Measurements from ENCODE around the gene ZDHHC6. TPM values are rescaled to one million over a fixed set of nuclear protein-coding genes. Genes with fewer than 3 reads are reported as not detected.

Gene ZDHHC6
- total and polyA plus RNA-seq, 2 of the 8 experiments (the other 6 are each of a cell fraction or from before 2014, with no cell fraction given) = 13.6 to 27.4 TPM

DNA sequence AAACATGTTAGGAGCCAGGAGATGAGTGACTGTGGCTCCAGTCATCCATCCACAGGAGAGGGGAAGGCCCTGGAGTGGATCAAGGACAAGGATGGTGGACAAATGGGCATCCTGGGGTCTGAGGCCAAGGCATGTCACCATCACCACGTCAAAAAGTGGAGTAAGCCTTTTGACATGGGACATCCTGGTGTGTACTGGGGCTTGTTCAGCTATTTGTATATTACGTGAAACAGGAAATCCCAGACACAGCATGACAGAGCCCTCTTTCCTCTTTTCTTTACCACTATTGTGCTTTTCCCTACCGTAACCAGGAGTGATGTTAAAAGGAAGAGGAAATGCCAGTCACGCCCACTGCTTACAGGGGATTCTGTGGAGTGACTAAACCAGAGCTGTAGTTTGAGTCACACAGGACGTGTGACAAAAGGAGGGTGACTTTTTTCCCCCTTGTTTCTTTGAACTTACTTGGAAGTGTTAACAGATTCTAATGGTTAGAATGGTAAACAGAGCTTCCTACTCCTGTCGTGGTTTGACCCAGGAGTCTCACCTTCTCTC is 57.4 kb downstream of the ZDHHC6 start:
- ChIA-PET POLR2A (ENCODE audit: partially characterized antibody) (no interaction called here), CTCF (ENCODE audit: partially characterized antibody) (interaction anchor here (1.1 kb wide), 2 partner anchors 10 to 67 kb away, joined by 3 read pairs; no protein-coding TSS in a partner anchor)
- Histone ChIP-seq H3K79me1 (ENCODE audit: low read depth, low read length) (no peaks in the 10 kb centered on the region), H3K4me3 (ENCODE audit: extremely low read depth in 1 of 4, insufficient read depth in 2 of 4, low read depth in 3 of 4, low read length in 4 of 4) (no peak overlapping the region), H3K56ac (replicated peaks; ENCODE audit: insufficient read length, low read depth, low read length) (no peak overlapping the region), H3K4ac (replicated peaks; ENCODE audit: insufficient read length, low read depth, low read length) (no peak overlapping the region), H4K91ac (replicated peaks; ENCODE audit: insufficient read length, low read length) (no peak overlapping the region), H3K14ac (ENCODE audit: insufficient read length) (no peak overlapping the region), H2AK5ac (ENCODE audit: low read depth, low read length) (peak overlapping the region; percentile 28; the same call in 1 of the 2 replicates), H3K36me3 (ENCODE audit: control insufficient read depth in 2 of 4, insufficient read depth in 4 of 4, low read length in 3 of 4) (no peaks in the 10 kb centered on the region), H3K4me1 (replicated peaks in 1 of 4; ENCODE audit: control insufficient read depth in 3 of 4, insufficient read depth in 4 of 4, low read length in 3 of 4) (no peaks in the 10 kb centered on the region), H4K20me1 (replicated peaks in 1 of 2; ENCODE audit: control insufficient read depth in 1 of 2, insufficient read depth in 2 of 2, low read length in 2 of 2) (no peaks in the 10 kb centered on the region), H2BK5ac (ENCODE audit: low read depth, low read length) (no peak overlapping the region), H2AFZ (ENCODE audit: low read length) (0 out of 2 replicates have a peak overlapping the region, but pooled peaks have one; percentile 33), H3K9me3 (ENCODE audit: insufficient read depth in 2 of 2, low read depth in 1 of 2, low read length in 1 of 2) (no peaks in the 10 kb centered on the region), H2BK12ac (ENCODE audit: low read depth, low read length) (no peak overlapping the region; the same call in 1 of the 2 replicates), H4K5ac (ENCODE audit: insufficient read length, low read depth, low read length) (no peak overlapping the region), H3K4me2 (ENCODE audit: insufficient read depth in 1 of 2, low read depth in 2 of 2, low read length in 2 of 2) (no peak overlapping the region), H2BK120ac (replicated peaks; ENCODE audit: low read depth, low read length) (no peak overlapping the region), H3K18ac (ENCODE audit: extremely low read depth, low read length) (no peak overlapping the region), H2BK20ac (ENCODE audit: low read length) (no peak overlapping the region), H3K23me2 (ENCODE audit: low read depth, low read length) (no peaks in the 10 kb centered on the region), H2BK15ac (ENCODE audit: low read length) (no peak overlapping the region), H3K9ac (replicated peaks in 1 of 4; ENCODE audit: extremely low read depth in 1 of 4, low read depth in 3 of 4, low read length in 3 of 4) (no peak overlapping the region), H3K79me2 (ENCODE audit: control insufficient read depth in 1 of 2, insufficient read depth in 2 of 2, low read length in 2 of 2) (no peaks in the 10 kb centered on the region), H3K27ac (ENCODE audit: low read depth, low read length) (no peak overlapping the region), H4K8ac (ENCODE audit: extremely low read depth, insufficient read depth, low read length) (no peak overlapping the region), H3K27me3 (replicated peaks in 1 of 4; ENCODE audit: control insufficient read depth in 3 of 4, extremely low read depth in 1 of 4, insufficient read depth in 3 of 4, low read length in 3 of 4) (peaks cover 0 to 2% (median 0%) of the 10 kb centered on the region in 4 experiments; a peak in 1 of 7 replicates), H3K23ac (ENCODE audit: insufficient read length) (no peak overlapping the region)
- TF ChIP-seq CREB1 (IDR thresholded peaks at IDR 0.05) (no peak), TAF1 (IDR thresholded peaks at IDR 0.05; ENCODE audit: low read depth, low read length) (no peak)
- no peak for DNase-seq (ENCODE audit: low read depth in 1 of 2, low spot score in 2 of 2)
- no peak for FAIRE-seq
- 78% methylated on average over 6 of the region's 6 CpGs; no CpG with 5 or more reads in 1 of the 2 experiments for WGBS, 2 experiments (ENCODE audit: extremely low coverage in 1 of 2, insufficient coverage in 1 of 2, insufficient read length in 1 of 2, insufficient replicate concordance in 2 of 2, low coverage in 1 of 2, low lambda C conversion rate in 2 of 2, missing lambda C conversion rate in 1 of 2)

Measured in H1 (cell line).